Ascending aorta (tissue), 2 donors: Measurements from ENCODE around the gene AGXT2. TPM values are rescaled to one million over a fixed set of nuclear protein-coding genes. Genes with fewer than 3 reads are reported as not detected.

Experiments
- DNase-seq, 2 donors: peaks; one replicate each; pipeline ENCODE4 v3.0.0-alpha.2; 2019; ENCODE audit warnings: low spot score in 2 of 2
- H3K27ac ChIP-seq, 2 donors: fragments of 200-600 bp; sonication (generic); one replicate each; pipeline ENCODE4 v1.5.1; 2016 to 2017; ENCODE audit warnings: mild to moderate bottlenecking in 1 of 2
- H3K27me3 ChIP-seq: fragments of 200-600 bp; sonication (generic); one replicate; pipeline ENCODE4 v1.5.1; 2017
- H3K36me3 ChIP-seq, 2 donors: fragments of 200-600 bp; sonication (generic); one replicate each; pipeline ENCODE4 v1.5.1; 2016
- H3K4me1 ChIP-seq, 2 donors: fragments of 200-600 bp; sonication (generic); one replicate each; pipeline ENCODE4 v1.5.1; 2016 to 2017; ENCODE audit warnings: mild to moderate bottlenecking in 1 of 2
- H3K4me3 ChIP-seq, 2 donors: fragments of 200-600 bp; sonication (generic); one replicate each; pipeline ENCODE4 v1.5.1; 2016 to 2017; ENCODE audit warnings: mild to moderate bottlenecking in 1 of 2
- H3K9me3 ChIP-seq, 2 donors: fragments of 200-600 bp; sonication (generic); one replicate each; pipeline ENCODE4 v1.5.1; 2016
- intact Hi-C: fragments of 100-400 bp; cut with DNase I; formaldehyde crosslinking; loops from one replicate; pipeline ENCODE4 v1.15.1; 2023
- total RNA-seq: library from RNA; depleted of rRNA; stranded (reverse); fragments of >200 nt; gene quantifications from one replicate; pipeline ENCODE4 v1.1.0, GENCODE V29; 2016
- TF ChIP-seq, protein P1 (sequence below), 3 experiments: fragments of 200-600 bp in 2 of 3; fragments of 450-650 bp in 1 of 3; sonication (generic) in 2 of 3; IDR thresholded peaks; one replicate each; pipeline ENCODE4 v1.5.1; 2016 to 2019; ENCODE audit warnings: antibody characterized with exemption in 3 of 3, mild to moderate bottlenecking in 1 of 3, moderate library complexity in 1 of 3

AGXT2 gene
- total RNA-seq, 1 donor from 2014 or later: not detected

GRCh38 chr5:34993951-34994350 lies 53.8 kb downstream of the AGXT2 start:
- Histone ChIP-seq H3K27me3 (no peaks in the 10 kb centered on the region), H3K9me3 (no peaks in the 10 kb centered on the region), H3K4me1 (no peaks in the 10 kb centered on the region), H3K36me3 (no peaks in the 10 kb centered on the region), H3K27ac (no peak overlapping the region), H3K4me3 (no peak overlapping the region)
- TF ChIP-seq, protein P1, sequence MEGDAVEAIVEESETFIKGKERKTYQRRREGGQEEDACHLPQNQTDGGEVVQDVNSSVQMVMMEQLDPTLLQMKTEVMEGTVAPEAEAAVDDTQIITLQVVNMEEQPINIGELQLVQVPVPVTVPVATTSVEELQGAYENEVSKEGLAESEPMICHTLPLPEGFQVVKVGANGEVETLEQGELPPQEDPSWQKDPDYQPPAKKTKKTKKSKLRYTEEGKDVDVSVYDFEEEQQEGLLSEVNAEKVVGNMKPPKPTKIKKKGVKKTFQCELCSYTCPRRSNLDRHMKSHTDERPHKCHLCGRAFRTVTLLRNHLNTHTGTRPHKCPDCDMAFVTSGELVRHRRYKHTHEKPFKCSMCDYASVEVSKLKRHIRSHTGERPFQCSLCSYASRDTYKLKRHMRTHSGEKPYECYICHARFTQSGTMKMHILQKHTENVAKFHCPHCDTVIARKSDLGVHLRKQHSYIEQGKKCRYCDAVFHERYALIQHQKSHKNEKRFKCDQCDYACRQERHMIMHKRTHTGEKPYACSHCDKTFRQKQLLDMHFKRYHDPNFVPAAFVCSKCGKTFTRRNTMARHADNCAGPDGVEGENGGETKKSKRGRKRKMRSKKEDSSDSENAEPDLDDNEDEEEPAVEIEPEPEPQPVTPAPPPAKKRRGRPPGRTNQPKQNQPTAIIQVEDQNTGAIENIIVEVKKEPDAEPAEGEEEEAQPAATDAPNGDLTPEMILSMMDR (IDR thresholded peaks at IDR 0.05): no peak
- no peak for DNase-seq
- intact Hi-C loops: no loop called here

- no peaks in the 10 kb centered on the region for H3K27me3 ChIP-seq
- TF ChIP-seq, protein P1 (IDR thresholded peaks at IDR 0.05): no peak
- intact Hi-C loops: no loop called here
These were observed 56.1 kb downstream of the AGXT2 start for GRCh38 chr5:34991486-34992238.

DNA sequence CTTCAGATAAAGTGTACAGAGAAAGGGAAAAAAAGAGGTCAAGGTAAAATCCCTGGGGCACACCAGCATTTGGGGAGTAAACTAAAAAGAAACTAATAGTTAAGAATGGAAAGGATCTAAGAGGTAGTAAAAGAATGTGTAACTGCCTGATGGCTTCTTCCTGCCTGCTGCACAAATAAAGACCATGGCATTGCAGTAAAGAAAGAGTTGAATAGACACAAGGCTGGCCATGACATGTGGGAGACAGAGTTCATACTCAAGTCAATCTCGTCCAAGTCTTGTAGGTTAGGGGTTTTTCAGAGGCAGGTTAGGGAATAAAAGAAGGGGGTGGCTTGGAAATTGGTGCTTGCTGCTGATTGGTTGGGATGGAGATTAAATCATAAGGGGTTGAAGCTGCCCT lies 60.8 kb downstream of the AGXT2 start:
- Histone ChIP-seq H3K9me3 (peaks cover 0 to 12% of the 10 kb centered on the region in 2 donors), H3K27me3 (no peaks in the 10 kb centered on the region), H3K36me3 (no peaks in the 10 kb centered on the region), H3K27ac (no peak overlapping the region), H3K4me1 (no peaks in the 10 kb centered on the region), H3K4me3 (no peak overlapping the region)
- DNase-seq: no peak
- intact Hi-C loops: no loop called here
- TF ChIP-seq, protein P1 (IDR thresholded peaks at IDR 0.05): no peak

More at GRCh38 chr5:34991486-34992238, 56.1 kb downstream of the AGXT2 start:
- Histone ChIP-seq H3K4me1 (no peaks in the 10 kb centered on the region), H3K9me3 (no peaks in the 10 kb centered on the region), H3K36me3 (no peaks in the 10 kb centered on the region), H3K27ac (no peak overlapping the region), H3K4me3 (no peak overlapping the region)
- no peak for DNase-seq

GRCh38 chr5:34982823-34983222 lies 64.9 kb downstream of the AGXT2 start:
- TF ChIP-seq, protein P1 (IDR thresholded peaks at IDR 0.05): no peak
- no peaks in the 10 kb centered on the region for H3K36me3 ChIP-seq
- DNase-seq: no peak

GRCh38 chr5:34978681-34979080 lies 69.1 kb downstream of the AGXT2 start:
- Histone ChIP-seq H3K4me1 (no peaks in the 10 kb centered on the region), H3K27ac (no peak overlapping the region), H3K4me3 (no peak overlapping the region), H3K27me3 (no peaks in the 10 kb centered on the region), H3K36me3 (no peaks in the 10 kb centered on the region), H3K9me3 (no peaks in the 10 kb centered on the region)
- DNase-seq: no peak
- intact Hi-C loops: no loop called here
- TF ChIP-seq, protein P1 (IDR thresholded peaks at IDR 0.05): no peak

More at GRCh38 chr5:34982823-34983222, 64.9 kb downstream of the AGXT2 start:
- no peaks in the 10 kb centered on the region for H3K27me3 ChIP-seq
- intact Hi-C loops: no loop called here
- no peak overlapping the region for H3K4me3 ChIP-seq
- peaks cover 0 to 12% of the 10 kb centered on the region in 2 donors for H3K9me3 ChIP-seq
- no peak overlapping the region for H3K27ac ChIP-seq
- H3K4me1 ChIP-seq: no peaks in the 10 kb centered on the region
